A673 (cell line): ENCODE results near the gene PTPDC1. TPM values are rescaled to one million over a fixed set of nuclear protein-coding genes. Genes with fewer than 3 reads are reported as not detected.

Experiments
- BruUV-seq: library from RNA; stranded (reverse); fragments of 400-500 nt; replicated peaks from 2 replicates; lab custom pipeline; 2021; lab: Mats Ljungman, UMichigan
- CTCF ChIA-PET: fragments of 300-600 bp; sonication (Branson Sonifier 250); formaldehyde crosslinking; loops from one replicate; lab custom pipeline; 2022; ENCODE audit warnings: antibody characterized with exemption; lab: Charles Lee
- POLR2A ChIA-PET: fragments of 300-600 bp; sonication (Branson Sonifier 250); formaldehyde crosslinking; loops from one replicate; lab custom pipeline; 2022; ENCODE audit warnings: antibody characterized with exemption; ENCODE audit not compliant: low non-redundant PET; lab: Charles Lee
- DNase-seq: peaks from one replicate; pipeline ENCODE4 v3.0.0-alpha.2; 2015; ENCODE audit warnings: low spot score
- H3K27ac ChIP-seq: fragments of 200-600 bp; sonication (generic); 2 replicates; pipeline ENCODE4 v1.5.1; 2016; ENCODE audit warnings: mixed run types, low read depth, mild to moderate bottlenecking, mixed read lengths, antibody characterized with exemption, low read length; ENCODE audit not compliant: poor library complexity, severe bottlenecking
- H3K27me3 ChIP-seq: fragments of 200-600 bp; sonication (generic); replicated peaks from 2 replicates; pipeline ENCODE4 v1.6.1; 2017; ENCODE audit warnings: mixed run types, low read depth, mild to moderate bottlenecking, mixed read lengths, antibody characterized with exemption, low read length; ENCODE audit not compliant: insufficient read depth, poor library complexity
- H3K36me3 ChIP-seq: fragments of 200-600 bp; sonication (generic); 2 replicates; pipeline ENCODE4 v1.6.1; 2016; ENCODE audit warnings: mixed run types, mild to moderate bottlenecking, mixed read lengths, antibody characterized with exemption, low read length; ENCODE audit not compliant: insufficient read depth, poor library complexity, severe bottlenecking
- H3K4me1 ChIP-seq: fragments of 200-600 bp; sonication (generic); 2 replicates; pipeline ENCODE4 v1.6.1; 2017; ENCODE audit warnings: mixed run types, mild to moderate bottlenecking, mixed read lengths, antibody characterized with exemption, low read length; ENCODE audit not compliant: insufficient read depth, poor library complexity, severe bottlenecking
- H3K4me3 ChIP-seq: fragments of 200-600 bp; sonication (generic); 2 replicates; pipeline ENCODE4 v1.5.1; 2016; ENCODE audit warnings: low read depth, mixed run types, mild to moderate bottlenecking, mixed read lengths, low read length; ENCODE audit not compliant: poor library complexity, severe bottlenecking
- H3K9me3 ChIP-seq: fragments of 200-600 bp; sonication (generic); 2 replicates; pipeline ENCODE4 v1.6.1; 2016; ENCODE audit warnings: mixed run types, low read depth, mild to moderate bottlenecking, mixed read lengths, antibody characterized with exemption, low read length; ENCODE audit not compliant: poor library complexity, severe bottlenecking
- EZH2 ChIP-seq: fragments of 200-600 bp; sonication (generic); IDR thresholded peaks from 2 replicates; pipeline ENCODE4 v1.6.1; 2017; ENCODE audit warnings: borderline replicate concordance, low read depth, mild to moderate bottlenecking, mixed read lengths, antibody characterized with exemption, low read length; ENCODE audit not compliant: poor library complexity, severe bottlenecking
- intact Hi-C: fragments of 100-400 bp; cut with micrococcal nuclease; formaldehyde crosslinking; loops from one replicate; pipeline ENCODE4 v1.10.0; 2022; ENCODE audit not compliant: unreplicated experiment
- total RNA-seq: library from RNA; stranded (reverse); gene quantifications from 2 replicates; pipeline ENCODE4 v1.2.3, GENCODE V29; 2021
- TF ChIP-seq, protein P1 (sequence below): fragments of 300-800, 200-600 bp; sonication (generic); conservative IDR thresholded peaks from 2 replicates; pipeline ENCODE4 v1.5.1; 2017; ENCODE audit warnings: low read depth, mild to moderate bottlenecking, antibody characterized with exemption, low read length, moderate library complexity, mixed read lengths

Gene PTPDC1
- total RNA-seq, 1 experiment from 2014 or later: 3.5 TPM

- no peaks in the 10 kb centered on the region for H3K27me3 ChIP-seq
- ChIA-PET POLR2A (no interaction called here), CTCF (no interaction called here)
- H3K4me1 ChIP-seq: no peaks in the 10 kb centered on the region
- no peak for TF ChIP-seq EZH2
- TF ChIP-seq, protein P1, sequence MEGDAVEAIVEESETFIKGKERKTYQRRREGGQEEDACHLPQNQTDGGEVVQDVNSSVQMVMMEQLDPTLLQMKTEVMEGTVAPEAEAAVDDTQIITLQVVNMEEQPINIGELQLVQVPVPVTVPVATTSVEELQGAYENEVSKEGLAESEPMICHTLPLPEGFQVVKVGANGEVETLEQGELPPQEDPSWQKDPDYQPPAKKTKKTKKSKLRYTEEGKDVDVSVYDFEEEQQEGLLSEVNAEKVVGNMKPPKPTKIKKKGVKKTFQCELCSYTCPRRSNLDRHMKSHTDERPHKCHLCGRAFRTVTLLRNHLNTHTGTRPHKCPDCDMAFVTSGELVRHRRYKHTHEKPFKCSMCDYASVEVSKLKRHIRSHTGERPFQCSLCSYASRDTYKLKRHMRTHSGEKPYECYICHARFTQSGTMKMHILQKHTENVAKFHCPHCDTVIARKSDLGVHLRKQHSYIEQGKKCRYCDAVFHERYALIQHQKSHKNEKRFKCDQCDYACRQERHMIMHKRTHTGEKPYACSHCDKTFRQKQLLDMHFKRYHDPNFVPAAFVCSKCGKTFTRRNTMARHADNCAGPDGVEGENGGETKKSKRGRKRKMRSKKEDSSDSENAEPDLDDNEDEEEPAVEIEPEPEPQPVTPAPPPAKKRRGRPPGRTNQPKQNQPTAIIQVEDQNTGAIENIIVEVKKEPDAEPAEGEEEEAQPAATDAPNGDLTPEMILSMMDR: no peak
- no peak overlapping the region for H3K27ac ChIP-seq
- no peaks in the 10 kb centered on the region for H3K36me3 ChIP-seq
- DNase-seq: no peak
- no peaks in the 10 kb centered on the region for H3K9me3 ChIP-seq
- no peak overlapping the region for H3K4me3 ChIP-seq
- intact Hi-C loops: no loop called here
- BruUV-seq: no TSS peak
These were observed 41.5 kb upstream of the PTPDC1 start for GRCh38 chr9:94042516-94043360.

- H3K27ac ChIP-seq: no peak overlapping the region
- intact Hi-C loops: no loop called here
- CTCF ChIA-PET: interaction anchor here (1.2 kb wide), 1 partner anchor 159 kb away, joined by 11 read pairs; no protein-coding TSS in a partner anchor
- BruUV-seq: no TSS peak
- H3K4me1 ChIP-seq: peaks cover 8% of the 10 kb centered on the region
- no peak for DNase-seq
- H3K4me3 ChIP-seq: no peak overlapping the region
- H3K9me3 ChIP-seq: peaks cover 6% of the 10 kb centered on the region
- POLR2A ChIA-PET: no interaction called here
- H3K27me3 ChIP-seq: no peaks in the 10 kb centered on the region
- no peaks in the 10 kb centered on the region for H3K36me3 ChIP-seq
- TF ChIP-seq, protein P1: no peak
- TF ChIP-seq EZH2: no peak
These were observed 29.5 kb upstream of the PTPDC1 start for GRCh38 chr9:94054716-94055115.

DNA sequence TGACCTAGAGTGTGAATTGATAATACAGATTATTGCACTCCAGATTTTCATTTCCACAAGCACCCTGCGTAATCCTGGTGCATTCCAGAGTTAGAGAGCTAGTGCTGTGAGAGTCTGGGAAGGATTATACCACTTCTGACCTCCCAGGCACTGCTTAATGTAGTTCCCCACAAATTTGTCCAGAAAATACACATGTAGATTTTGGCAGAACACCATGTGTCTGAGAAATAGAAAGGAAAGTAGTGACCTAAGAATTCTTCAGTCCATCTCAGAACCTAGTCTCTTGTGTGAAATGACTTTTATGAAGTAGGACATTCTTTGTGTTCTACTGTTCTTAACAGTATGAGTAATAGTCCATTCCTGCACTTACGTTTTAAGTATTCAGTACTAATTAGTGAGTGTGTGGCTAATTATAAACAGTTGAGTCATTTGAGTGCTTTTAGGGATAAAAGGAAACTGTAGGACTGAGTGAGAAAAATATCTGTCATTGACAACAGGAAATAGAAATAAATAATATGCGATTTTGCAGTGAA is 27.8 kb upstream of the PTPDC1 start:
- Histone ChIP-seq H3K4me3 (no peak overlapping the region), H3K27ac (peak overlapping the region; percentile 9), H3K9me3 (no peaks in the 10 kb centered on the region), H3K4me1 (peaks cover 8% of the 10 kb centered on the region), H3K36me3 (no peaks in the 10 kb centered on the region), H3K27me3 (no peaks in the 10 kb centered on the region)
- intact Hi-C loops: no loop called here
- TF ChIP-seq, protein P1: no peak
- TF ChIP-seq EZH2: no peak
- no TSS peak for BruUV-seq
- ChIA-PET POLR2A (no interaction called here), CTCF (interaction anchor here (0.6 kb wide), 1 partner anchor 43 kb away, joined by 4 read pairs; no protein-coding TSS in a partner anchor)
- peak; percentile 30 for DNase-seq
